Activated CD8-positive, alpha-beta memory T cell treated with anti-CD3 and anti-CD28 coated beads for 4 hours (primary cell): Measurements from ENCODE around the gene KDM5C.
A peak's percentile ranks its signal among the peaks of the same experiment; 100 is the strongest.

Experiments
- DNase-seq, 2 donors: peaks; one replicate each; pipeline ENCODE4 v3.0.0-alpha.2; 2020; ENCODE audit warnings: low read depth in 2 of 2

Gene KDM5C

DNA sequence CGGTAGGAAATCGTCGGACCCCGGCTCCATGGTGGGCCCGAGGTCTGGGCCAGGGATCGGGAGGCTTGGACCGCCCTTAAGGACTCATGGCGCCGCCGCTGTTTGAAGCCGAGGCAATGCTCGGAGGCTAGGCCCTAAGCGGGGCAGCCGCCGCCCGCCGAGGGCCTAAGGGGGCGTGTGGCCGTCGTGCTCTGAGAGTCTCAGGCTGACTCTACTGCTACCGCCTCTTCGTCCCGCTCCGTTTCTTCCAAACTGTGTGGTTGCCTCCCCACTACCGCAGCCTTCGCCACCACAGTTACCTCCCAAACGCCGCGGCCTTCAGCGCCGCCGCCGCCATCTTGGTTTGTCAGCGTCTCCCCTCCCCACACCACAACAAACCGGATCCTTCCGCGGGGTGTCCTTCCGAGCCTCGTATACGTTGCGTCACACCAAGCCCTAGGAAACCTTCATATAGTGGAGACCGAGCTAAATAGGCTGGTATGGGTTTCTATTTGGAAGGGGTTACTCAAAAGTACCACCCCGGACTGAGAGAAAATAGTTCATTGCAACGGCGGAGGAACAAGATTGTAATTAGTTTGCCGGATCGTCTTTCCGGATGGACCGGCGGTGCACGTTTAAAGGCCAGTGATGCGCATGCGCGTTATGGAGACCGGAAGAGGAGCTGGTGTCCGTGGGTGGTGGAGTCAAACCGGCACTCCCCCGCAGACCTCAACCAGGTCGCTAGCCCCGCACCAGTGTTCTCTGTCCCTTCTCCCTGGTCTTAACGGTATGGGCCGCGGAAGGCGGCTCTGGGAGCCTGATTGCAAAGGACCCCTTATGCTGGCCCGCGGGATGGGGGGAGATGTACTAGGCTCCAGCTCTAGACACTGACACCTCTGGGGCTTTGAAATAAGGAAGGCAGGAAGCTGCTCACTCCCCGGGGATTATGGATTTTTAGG lies at the start of gene KDM5C:
Gene KDM5C (minus strand): TSS at position 348 of the 938 bp plus-strand sequence. CDS start 318 bp downstream, at position 30.
- peak; percentile 83 to 91 for DNase-seq

DNA sequence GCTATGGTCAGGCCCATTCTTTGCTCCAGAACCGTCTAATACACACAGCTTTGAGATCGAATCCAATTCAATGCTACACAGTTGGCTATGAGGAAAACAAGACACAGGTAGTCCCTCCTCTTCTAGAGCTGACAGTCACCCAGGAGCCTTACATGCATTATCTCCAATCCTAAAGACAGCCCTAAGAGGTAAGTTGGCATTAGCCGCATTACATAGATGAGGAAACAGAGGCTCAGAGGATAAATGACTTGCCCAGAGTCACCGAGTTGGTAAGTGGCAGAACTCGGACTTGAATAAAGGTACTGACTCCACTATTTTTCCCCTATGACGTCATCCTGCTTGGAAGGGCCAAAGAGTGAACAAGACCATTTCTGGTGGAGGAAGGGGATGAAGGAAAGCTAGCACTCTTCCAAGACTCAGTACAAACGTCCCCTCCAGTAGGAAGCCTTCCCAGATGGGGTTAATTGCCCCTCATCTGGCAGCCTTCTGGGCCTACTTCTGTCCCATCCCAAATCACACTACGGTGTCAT lies 47.9 kb upstream of the KDM5C start:
- no peak for DNase-seq

DNA sequence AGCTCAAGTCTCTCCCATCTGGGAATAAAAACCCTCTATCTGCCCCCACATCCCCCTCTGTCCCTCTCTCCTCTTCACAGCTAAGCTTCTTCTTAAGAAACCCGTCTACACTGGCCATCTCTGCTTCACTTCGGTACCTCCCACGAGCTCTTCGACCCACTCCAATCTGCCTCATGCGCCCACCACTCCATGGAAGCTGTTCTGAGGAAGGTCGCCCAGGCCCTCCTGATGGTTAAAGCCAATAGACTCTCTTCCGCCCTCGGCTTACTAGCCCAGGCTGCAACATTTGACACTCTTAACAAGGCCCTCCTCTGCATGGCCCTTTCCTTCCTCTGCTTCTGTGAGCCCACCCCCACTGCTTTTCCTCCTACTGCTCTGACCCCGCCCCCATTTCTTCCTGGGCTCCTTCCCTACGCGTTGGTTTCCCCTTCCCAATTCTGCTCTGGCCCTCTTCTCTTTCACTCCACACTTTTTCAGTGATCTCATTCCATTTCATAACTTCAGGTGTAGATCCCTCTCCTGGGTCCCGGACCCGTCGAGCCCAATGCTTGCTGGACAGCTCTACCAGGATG lies 44.6 kb upstream of the KDM5C start:
- DNase-seq: no peak

DNA sequence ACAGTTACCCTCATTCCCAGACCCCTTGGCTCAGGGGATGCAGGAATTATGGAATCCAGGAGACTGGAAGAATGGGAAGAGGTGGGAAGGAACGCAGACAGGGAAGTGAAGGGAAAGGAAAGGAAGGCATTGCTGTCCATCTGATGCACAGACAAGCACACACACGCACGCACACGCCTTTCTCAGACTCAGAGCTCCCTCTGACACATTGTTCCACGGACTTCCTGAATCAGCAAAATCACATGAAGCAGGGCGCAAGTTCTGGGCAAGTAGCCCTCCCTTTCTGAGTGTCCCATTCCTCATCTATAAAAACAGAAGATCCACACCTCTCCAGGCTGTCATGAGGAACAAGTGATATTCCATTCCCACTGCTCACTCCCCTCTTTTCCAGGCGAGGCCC lies 43.2 kb upstream of the KDM5C start:
- DNase-seq: no peak

DNA sequence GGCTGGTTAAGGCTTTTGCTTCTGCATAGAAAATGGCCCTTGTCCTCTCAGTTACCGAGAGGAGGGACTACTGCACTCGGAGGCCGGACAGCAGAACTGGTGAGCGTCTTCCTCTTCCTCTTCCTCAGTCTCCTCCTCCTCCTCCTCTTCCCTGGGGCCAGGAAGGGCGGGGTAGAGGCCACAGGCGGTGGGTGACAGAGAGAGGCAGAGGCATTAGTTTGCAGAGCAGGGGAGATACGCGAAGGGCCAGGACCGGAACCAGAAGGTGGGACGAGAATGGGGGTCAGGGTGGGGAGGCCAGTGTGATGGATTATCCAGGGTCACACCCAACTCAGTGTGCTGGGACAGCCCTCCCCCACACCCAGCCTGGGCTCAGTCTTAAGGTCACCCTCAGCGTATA lies 41.9 kb upstream of the KDM5C start:
- DNase-seq: no peak

DNA sequence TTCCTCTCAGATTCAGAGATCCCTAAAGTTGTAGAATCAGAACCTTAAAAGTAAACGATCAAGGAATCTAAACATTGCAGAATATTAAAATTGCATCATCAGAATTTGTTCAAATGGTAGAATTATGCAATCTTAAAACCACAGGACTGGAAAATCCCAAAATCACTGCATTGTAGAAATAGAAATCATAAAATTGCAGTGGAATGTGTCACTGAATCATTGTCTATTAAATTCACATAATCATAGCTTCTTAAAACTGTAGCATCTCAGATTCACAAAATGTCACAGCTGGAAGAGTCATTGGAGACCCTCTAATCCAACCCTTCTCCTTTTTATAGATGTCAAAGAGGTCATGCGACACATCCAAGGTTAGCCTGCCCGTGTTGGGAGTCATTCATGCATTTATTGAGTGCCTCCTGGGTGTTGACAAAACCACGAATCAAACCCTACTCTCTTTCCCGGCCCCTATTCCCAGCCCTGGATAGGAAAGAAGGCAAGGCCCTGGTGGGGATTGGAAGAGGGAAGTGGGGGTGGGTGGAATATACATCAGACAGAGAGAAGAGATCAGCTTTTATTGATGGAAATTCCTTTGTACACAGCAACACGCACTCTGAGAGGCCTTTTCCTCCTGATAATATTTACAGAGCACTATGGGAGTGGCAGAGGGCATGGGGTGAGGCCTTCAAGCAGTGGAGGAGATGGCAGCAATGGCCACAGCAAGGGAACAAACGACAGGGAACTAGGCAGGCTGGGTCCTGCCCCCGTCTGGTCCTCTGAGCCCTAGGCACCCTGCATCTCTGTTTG lies 41.0 kb upstream of the KDM5C start:
- no peak for DNase-seq

DNA sequence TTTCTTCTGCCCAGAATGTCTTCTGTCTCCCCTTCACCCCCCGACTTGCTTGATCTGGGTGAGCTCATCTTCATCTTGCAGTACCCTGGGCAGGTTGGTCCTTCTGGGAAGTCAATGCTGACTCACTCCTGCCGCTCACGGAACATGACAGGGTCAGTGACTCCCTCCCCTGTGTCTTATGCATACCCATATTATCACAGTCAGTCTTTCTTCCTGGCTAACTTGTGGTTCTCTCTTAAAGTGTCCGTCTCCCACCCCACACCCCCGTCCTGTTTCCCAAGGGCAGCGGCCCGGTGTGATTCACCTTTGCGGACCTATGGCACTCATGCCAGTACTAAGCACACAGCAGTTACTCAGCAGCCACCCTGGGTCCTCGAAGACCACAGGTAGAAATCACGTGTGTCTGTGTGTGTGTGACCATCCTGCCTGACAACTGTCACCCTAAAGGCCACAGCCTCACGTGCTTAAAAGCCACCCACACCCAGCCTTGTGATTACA lies 38.6 kb upstream of the KDM5C start:
- DNase-seq: peak; percentile 20 to 42

DNA sequence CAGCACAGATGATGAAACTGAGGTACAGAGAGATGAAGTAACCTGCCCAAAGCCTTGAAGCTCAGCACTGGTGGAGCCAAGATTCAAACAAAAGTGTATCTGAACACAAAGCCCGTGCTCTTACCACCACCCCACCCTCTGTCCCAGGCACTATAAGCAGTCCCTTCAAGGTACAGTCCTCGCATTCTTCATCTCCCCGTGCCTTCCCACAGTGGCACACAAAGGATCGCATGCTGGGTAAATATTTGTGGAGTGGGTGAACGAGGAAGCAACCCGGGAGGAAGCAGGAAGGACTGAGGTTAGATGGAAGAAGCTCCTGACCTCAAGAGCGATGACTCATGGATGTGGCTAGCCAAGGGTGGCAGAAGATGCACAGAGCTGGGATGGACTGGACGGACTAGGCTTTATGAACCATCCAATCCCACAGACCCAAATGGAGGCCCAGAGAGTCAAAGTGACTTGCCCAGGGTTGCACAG lies 37.9 kb upstream of the KDM5C start:
- DNase-seq: no peak

DNA sequence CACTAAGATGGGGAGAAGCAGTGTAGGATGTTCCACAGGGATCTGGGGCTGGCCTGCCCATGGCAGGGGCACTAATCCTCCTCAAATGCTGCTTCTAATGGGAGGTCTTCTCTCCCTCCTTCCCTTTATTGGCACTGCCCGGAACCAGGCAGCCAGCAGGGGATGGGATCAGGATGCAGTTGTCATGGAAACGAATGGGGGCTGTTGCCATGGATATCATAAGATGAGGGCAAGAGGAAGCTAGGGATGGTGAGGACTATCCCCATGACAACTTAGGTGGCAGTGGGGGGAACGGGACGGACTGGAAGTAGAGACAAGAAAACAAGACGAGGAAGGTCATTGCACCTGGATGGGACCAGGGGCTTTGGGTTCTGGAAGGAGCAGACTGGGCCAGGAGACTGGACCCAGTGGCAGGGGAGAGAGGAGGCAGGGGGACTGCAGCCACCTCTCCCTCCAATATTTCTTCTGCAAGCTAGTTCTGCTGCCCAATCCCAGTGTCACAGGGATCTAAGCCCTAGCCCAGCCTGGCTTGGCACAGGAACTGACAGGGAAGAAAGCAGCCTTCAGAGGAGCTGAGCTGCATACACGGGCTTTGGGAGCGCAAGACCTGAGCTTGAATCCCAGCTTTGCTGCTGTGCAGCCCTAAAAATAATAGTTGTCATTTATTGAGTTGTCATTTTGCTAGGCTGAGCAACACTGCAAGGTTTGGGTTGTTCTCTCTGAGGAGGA lies 37.3 kb upstream of the KDM5C start:
- DNase-seq: no peak

DNA sequence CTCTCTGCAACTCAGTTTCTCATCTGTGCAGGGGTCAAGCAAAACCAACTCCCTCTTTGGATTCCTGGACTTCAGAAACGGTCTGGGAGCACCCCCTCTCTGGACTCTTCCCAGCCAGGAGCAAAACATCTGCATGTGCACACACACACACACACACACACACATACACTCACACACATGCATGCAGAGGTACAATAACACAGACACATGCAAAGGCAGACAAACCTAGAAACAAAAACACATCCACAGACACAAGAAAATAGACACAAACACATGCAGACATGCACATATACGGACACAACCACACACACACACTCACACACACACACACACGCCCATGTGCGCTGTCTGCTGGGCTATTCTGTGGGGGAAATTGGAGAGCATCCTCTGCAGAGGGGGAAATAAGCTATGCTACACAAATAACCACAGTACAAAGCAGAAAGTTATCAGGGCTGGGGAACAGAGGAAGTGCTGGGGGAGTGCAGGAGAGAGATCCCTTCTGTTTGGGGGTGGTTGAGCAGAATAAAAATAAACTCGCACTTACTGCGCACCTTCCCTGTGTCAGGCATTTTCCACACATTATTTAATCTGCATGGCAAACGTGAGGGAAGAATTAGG lies 36.5 kb upstream of the KDM5C start:
- DNase-seq: no peak

DNA sequence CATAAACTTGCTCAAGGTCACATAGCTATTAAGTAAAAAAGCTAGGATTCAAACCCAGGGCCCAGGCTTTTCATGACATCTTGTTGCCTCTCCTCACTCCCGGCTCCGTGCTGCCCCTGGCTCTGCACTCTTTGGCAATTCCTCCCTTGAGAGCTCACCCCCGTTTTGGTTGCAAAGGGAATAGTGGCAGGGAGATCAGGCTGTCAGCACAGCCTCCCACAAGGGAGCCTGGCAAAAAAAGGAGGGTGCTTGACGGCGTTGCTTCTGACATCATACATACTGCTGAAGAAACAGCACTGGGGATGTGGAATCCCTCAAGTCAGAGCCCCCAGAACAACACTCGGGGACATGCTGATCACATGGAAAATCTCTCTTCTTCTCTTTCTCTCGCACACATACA lies 35.8 kb upstream of the KDM5C start:
- DNase-seq: no peak

DNA sequence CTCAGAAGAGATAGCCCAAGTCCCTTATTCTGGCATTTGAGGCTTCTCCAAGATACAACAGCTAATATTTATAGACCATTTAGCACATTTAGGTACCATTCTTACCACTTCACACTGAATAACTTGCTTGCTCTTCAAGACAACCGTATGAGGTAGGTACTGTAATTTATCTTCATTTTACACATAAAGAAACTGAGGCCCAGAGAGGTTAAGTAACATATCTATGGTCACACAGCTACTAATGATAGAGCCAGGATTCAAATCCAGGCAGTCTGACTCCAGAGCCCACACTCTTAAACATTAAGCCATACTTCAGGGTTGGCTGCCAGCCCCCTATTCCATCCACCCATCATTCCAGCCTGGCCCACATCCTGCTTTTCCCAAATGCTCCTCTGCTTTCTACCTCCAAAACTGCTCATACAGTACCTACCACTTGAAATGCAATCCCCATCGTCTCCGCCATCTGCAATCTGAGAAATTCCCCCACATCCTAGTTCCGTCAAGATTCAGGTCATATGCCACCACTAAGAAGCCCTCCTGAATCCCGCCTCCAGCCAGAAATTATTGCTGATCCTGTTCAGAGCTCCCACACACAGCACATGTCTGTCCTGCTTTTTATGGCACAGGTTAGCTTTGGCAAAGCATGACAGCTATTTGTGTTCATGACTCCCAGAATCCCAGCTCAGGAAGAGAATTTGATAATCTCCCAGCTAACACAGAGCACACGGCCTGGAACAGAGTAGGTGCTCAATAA lies 32.8 kb upstream of the KDM5C start:
- DNase-seq: no peak

DNA sequence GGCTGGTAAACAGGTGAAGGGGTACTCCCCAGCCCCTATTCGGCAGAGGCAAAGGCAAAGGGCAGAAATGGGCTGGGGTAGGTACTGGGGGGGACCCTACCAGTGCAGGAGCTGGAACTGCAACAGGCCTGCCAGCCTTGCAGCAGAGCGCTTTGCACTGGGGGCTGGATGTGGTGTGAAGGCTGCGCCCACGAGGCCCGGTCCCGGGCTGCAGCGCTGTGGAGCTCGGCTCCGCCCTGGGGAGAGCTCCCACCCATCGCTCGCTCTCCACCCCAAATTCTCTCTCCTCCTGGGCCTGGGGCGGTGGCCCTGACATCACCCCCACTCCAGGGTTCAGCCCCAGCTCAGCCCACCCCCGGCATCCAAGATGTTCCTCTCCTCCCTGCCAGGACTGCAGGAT lies 32.2 kb upstream of the KDM5C start:
- no peak for DNase-seq

DNA sequence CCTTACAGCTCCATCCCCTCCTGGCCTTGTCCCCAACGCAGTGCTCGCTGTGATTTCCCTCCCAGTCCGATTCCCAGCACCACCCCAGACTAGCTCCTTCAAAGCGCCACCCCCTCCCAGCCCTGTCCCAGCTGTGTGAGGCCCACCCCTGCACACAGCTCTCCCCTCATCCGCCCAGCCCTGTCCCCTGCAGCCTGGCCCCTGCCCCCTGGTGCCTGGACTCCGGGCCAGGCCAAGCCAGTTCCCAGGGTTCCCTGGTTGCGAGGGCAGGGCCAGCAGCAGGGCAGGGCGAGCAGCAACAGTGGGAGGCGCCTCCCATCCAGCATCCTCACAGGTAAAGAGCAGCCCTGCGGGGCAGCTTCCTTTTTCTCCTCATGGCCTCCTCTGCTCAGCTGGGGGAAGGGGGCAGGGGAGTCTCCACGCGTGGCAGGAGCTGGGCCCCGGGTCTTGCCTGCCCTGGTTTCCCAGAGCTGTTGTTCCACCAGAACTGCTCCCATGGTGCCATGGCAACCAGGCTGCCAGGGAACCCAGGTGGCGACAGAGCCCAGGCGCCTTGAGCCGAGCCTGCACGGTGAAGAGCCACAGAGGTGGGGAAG lies 31.5 kb upstream of the KDM5C start:
- no peak for DNase-seq

DNA sequence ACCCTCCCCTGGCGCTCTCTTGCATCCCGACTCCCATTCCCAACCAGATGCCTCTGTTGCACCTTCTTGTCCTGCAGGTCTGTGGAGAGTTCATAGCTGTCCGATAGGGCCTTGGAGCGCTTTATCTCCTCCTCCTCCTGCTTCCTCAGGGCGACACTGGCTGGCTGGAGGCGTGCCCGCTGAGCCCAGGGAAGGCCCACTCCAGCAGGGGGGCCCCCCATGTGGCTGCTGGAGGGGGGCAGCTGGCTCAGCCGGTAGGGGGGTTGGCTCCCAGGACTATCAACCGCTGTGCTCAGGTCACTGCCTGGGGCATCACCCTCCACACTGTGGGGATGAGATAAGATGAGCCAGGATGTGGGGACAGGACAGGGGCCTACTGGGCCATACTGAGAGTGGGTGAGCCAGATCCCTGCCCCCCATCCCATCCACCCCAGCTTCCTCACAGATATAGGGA lies 30.8 kb upstream of the KDM5C start:
- DNase-seq: no peak

DNA sequence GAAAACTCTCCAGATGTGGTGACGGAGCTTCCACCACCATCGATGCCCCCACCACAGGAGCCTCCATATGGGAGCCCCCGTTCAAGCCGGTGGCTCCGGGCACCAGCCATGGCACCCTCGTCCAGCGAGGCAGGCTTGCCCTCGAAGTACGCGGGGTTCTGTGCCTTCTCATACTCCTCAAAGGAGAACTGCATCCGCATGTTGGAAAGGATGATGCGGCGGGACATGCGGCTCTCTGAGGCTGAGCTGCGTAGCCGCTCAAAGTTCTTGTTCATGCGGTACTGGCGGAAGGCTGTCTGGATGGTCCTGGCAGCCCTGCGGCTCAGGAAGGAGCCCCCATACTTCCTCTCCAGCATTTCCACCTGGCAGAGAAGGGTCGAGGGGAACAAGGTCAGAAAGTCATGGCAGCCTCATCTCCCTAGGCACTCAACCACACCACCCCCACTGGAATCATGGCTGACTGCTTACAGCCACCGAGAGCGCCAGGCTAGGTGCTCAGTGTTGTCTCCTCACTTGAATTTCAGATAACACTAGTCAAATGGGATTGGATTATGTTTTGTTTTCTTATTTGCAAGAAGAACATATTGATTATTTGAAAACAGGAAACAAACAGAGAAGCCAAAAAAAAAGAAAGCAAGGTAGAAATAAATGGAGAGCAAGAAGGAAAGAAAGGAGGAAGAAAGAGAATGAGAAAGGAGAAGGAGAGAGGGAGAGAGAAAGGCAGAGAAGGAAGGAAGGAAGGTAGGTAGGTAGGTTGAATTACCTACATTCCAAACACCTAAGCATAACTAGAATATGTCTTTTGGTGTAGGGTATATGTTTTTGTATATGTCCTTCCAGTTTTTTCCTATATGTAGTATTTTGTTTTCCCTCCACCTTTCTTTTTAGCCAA lies 29.8 kb upstream of the KDM5C start:
- no peak for DNase-seq

DNA sequence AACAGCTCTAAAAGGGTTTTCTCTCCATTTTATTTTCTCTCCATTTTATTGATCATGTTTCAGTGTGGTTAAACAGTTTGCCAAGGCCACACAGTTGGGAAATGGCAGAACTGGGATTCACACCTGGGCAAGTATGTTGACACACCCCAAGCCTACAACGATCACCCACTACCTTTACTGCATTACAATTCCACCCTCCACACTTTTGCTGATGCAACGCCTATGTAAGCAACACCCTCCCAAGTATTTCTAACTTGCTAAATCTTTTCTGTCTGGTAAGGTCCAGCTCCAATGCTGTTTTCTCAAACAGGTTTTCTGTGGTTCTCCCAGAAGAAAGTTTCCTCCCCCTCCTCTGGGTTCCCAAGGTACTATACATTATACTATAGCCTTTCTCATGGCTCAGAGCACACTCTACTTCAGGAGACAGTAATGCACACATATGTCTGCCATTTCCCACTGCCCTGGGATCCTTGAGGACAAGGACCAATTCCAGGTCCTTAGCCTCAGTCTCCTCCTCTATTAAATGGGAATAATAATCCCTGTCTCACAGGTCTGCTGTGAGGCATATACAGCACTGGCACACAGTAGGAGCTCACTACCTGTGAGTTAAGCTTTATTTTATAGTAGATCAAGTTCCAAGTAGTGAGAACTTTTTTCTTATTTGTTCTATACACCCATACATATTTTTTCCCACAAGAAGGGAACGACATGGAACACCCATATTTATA lies 28.4 kb upstream of the KDM5C start:
- DNase-seq: no peak

DNA sequence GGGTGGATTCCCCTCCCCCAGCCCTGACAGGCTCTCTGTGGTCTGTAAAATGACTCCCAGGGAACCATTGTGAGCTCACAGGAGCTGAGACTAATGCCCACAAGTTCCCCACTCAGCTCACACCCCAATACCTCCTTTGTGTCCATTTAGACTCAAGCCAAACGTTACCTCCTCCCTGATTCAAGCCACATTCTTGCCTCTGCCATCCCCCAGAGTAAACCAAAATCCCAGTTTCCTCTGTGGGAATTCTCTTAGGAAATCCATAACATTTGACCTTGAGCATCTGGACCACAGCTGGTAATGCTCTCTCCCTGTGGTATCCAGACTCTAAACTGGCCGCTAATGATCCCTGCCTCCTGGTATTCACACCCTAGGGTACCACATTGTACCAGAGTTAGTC lies 26.3 kb upstream of the KDM5C start:
- DNase-seq: no peak
